Measurements from ENCODE around the gene TEAD2.
A peak's percentile ranks its signal among the peaks of the same experiment; 100 is the strongest.
"Not testable (repeated sequence)": the region's sequence is repeated elsewhere in the genome, so short reads cannot be mapped to it uniquely, and the experiment has no call there.

Gene TEAD2

DNA sequence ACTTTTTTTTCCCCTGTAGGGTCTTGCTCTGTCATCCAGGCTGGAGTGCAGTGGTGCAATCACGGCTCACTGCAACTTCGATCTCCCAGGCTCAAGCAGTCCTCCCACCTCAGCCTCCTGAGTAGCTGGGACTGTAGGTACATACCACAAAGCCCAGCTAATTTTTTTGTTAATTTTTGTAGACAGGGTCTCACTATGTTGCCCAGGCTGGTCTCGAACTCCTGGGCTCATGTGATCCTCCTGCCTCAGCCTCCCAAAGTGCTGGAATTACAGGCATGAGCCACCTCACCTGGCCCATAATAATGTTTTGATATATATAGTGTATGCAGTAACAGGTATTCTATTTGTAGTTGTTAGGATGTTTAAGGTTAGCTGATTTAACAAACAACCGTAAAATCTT lies 31.0 kb downstream of the TEAD2 start:
- not testable (repeated sequence) for DNase-seq

DNA sequence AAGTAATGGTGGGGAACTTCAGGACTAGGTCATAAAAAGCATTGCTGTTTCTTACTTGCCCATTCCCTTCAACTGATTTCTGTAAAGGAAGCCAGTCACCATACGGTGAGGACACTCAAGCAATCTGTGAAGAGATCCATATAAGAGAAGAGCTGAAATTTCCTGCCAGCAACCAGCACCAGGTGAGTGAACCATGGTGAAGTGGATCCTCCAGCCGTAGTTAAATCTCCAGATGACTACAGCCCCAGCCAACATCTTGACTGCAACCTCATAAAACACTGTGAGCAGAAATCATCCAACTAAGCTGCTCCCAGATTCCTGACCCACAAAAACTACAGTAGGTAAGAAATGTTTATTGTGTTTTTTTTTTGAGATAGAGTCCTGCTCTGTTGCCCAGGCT lies 33.5 kb downstream of the TEAD2 start:
- DNase-seq: no peak

DNA sequence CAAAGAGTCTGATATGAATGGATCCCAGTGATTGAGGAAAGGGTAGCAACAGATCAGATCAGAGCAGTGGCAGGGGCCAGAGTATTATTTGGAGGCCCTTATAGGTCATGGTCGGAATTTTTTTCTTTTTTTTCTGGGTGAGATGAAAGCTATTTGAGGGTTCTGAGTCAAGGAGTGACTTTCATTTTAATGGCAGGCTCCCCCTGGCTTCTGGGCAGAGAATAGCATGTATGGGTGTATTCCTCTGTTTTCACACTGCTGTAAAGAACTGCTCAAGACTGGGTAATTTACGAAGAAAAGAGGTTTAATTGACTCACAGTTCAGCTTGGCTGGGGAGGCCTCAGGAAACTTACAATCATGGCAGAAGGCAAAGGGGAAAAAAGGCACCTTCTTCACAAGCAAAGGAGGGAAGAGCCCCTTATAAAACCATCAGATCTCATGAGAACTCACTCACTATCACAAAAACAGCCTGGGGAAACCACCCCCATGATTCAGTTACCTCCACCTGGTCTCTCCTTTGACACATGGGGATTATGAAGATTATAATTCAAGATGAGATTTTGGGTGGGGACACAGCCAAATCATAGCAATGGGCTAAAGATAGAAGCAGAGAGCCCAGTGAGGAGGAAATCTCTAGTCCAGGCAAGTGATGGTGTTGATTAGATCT lies 34.2 kb downstream of the TEAD2 start:
- peak; percentile 7 for DNase-seq

DNA sequence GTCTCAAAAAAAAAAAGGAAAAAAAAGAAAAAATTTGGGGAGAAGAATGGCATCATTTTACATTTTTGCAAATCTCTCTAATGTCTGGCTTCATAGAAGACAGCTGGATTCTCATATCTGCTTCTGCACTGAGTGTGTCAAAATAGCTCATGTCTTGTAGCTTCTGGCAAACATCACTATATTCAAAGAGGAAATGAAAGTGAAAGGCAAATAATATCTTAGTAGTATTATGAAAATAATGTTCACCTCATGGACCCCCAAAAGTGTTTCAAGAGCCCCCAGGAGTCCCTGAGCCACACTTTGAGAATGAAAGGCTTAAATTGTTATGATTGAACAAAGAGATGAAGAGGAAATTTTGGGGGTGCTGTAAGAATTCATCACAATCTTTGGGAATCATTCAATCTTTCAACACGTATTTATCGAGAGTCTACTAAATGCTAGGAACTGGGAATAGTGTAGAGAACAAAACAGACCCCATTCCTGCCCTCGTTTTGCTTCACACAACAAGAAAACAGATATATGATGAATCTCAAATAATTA lies 36.0 kb downstream of the TEAD2 start:
- no peak for DNase-seq

DNA sequence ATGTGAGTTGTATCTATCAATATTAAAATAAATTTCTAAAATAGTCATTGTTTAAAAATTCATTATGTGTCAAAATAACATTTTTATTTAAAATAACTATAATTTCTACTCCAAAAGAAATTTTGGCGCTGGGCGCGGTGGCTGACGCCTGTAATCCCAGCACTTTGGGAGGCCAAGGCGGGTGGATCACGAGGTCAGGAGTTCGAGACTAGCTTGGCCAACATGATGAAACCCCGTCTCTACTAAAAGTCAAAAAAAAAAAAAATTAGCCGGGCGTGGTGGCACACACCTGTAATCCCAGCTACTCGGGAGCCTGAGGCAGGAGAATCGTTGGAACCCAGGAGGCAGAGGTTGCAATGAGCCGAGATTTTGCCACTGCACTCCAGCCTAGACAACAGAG lies 36.5 kb downstream of the TEAD2 start:
- not testable (repeated sequence) for DNase-seq

DNA sequence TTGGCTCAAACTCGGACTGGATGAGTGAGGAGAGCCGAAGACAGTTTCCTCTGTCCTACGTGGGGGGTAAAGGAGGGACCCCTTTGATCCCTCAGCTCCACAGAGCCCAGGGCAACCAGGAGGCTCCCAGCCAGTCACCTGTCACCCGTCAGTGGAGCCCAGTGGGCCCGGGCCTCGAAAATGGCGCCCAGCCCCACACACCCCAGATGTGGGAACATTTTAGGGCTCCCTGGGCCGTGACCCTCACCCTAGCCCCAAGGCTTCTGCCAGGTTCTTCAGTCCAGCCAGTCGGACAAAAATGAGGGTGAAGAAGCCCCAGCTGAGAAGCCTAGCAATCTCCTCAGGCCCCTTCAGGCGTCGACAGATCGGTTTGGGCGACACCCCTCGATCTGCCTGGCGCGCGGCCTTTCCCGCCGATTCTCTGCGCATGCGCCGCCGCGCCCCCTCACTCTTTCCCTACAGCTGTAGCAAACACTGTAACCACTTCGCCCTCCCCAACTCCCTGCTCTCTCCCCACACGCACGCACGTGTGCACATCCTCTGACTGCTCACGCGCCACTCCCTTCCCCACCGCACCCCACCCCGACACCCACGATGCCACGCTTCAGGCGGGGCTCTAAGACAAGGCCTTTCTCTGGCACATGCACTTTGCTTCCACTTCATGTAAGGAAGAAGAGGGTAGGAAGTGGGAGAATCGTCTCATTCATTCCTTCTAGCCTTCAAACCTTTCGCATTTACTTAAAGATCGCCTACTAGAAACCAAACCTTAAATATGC lies 37.2 kb downstream of the TEAD2 start, which contains the start of gene SLC6A16:
SLC6A16 (minus strand) TSS at position 391 of the 776 bp plus-strand sequence. CDS start 13,844 bp downstream, outside the sequence.
- no peak for DNase-seq

DNA sequence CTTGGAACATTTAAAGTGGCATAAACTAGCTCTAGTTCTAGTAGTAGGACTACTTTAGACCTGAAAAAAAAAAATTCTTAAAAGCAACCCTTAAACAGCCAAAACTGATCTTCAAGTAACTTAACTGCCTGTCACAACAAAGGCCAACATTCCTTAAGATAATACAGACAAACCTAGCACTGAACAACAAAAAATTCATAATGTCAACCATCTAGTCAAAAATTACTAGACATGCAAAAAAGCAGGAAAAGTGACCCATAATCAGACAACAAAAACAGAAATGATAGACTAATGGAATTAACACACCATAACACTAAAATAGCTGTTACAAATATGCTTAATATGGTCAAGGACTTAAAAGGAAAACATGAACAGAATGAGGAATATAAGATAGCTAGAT lies 43.9 kb downstream of the TEAD2 start:
- no peak for DNase-seq

DNA sequence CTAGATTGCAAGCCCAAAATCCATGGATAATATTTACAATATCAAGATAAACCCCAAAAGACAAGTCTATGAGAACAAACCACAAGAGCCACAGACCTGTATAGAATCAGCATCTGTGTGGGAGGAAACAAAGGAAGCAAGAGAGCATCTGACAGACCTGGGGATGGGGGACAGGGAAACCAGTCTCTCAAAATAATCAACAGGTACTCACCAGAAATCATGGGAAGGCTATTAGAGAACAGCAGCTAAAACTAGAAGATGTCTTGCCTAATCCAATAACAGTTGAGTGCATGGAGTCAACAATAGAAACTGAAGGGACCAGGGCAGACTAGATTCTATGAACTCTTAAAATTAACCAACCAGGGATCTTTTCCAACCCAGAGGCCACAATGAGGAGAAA lies 45.9 kb downstream of the TEAD2 start:
- DNase-seq: no peak

DNA sequence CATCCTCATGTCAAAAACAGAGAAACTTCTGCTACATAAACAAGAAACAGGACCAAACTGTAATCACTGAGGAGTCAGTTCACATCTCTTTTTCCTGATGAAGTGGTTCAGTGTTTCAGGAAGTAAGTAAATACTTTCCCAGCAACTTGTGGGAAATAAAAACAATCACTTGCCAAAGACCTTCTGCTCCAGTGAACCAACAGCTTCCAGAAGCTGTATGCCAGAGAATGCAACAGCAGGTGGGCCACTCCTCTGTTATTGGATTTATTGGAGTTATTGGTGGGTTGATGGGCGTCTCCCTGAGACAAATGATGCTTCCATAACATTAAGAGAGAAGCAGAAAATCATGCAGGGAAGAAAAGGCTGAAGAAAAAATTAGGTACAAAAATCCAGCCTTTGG lies 47.1 kb downstream of the TEAD2 start:
- DNase-seq: no peak

DNA sequence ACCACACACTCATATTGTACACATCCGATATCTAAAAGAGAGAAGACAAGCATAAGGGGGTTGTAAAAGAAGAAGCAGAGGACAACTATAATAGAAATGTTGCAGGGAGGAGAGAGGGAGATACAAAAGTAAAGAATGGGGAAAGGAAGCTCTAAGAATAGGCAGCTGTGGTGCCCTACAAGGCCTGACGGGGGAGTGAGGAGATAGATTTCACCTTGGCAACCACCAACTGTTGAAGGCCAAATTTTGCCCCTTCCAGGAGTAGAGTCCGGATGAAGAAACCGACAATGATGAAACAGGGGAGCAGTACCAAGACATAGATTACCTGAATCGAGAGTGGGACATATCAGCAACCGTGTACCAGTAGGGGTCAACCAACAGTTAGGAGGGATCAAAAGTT lies 53.1 kb downstream of the TEAD2 start:
- no peak for DNase-seq

DNA sequence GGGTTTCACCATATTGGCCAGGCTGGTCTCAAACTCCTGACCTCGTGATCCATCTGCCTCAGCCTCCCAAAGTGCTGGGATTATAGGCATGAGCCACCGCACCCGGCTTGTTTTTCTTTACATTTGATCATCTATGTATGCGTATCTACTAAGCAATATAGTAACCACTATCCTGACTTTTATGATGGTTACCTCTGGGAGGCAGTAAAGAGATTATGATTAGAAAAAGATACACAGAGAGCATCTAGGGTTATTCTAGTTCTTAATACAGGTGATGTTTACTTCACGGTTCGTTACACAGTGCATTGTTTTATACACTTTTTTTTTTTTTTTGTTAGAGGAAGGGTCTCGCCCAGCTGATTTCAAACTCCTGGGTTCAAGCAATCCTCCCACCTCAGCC lies 55.5 kb downstream of the TEAD2 start:
- not testable (repeated sequence) for DNase-seq

DNA sequence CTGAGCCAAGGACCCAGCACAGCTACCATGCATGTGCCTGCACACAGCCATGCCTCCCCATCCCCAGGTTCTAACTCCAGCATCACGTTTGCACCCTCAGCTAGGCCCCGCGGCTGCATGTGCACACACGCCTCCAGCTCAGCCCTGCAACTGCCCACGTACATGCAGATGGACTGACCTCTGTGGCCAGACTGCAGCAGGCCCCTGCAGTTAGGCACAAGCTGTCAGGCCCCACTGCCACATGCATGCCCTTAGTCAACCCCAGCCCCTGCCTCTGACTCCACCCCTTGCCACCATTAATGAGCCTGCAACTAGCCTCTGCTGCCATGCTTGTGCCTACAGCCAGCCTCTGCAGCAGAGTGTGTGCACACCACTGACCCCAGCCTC lies 60.4 kb downstream of the TEAD2 start:
- DNase-seq: no peak

DNA sequence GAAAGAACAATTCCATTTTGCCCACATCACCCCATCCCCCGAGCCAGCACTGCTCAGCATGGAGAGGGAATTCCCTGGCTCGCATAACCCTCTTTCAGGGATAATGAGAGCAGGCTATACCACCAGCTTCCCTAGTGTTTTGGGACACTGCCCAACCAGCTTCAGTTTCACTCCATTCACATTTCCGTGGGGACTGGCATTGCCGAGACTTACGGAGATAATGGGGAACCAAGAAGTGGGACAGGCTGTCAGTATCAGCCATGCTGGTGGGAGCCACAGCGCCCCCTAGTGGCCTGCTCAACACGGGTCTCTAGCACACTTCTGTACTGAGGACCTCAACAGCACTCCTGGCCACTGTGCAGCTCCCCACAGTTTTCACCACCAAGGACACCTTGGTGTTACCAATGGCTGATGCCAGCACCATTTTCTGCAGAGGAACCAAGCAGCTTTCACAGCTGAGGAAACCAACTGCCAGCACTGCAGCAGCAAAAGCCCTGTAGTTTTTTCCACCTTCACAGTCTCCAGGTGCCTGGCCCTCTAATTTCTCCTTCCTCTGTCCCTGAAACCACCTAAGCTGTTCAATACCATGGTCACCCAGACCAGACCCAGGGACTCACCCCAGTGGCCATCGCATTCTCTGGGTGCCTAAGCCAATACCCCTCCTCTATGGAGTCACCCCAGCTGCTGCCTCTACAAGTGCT lies 60.9 kb downstream of the TEAD2 start:
- DNase-seq: peak; percentile 39

DNA sequence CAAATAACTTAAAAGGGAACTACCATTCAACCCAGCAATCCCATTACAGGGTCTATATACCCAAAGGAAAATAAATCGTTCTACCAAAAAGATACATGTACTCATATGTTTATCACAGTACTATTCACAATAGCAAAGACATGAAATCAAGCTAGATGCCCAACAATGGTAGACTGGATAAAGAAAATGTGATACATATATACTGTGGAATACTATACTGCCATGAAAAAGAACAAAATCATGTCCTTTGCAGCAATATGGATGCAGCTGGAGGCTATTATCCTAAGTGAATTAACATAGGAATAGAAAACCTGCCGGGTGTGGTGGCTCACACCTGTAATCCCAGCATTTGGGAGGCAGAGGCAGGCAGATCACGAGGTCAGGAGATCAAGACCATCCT lies 63.6 kb downstream of the TEAD2 start:
- not testable (repeated sequence) for DNase-seq

DNA sequence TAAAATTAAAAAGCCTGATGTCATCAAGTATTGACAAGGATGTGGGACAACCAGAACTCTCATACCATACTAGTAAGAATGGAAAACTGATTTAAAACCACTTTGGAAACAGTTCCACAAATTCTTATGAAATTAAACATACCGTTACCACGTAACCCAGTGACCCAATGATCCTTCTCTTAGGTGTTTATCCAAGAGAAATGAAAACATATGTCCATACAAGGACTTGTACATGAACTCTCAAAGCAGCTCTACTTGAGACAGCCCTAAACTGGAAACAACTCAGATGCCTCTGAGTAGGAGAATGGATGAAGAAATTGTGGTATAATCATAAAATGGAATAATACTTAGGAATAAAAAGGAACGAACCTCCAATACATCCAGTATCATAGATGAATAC lies 64.8 kb downstream of the TEAD2 start:
- no peak for DNase-seq

DNA sequence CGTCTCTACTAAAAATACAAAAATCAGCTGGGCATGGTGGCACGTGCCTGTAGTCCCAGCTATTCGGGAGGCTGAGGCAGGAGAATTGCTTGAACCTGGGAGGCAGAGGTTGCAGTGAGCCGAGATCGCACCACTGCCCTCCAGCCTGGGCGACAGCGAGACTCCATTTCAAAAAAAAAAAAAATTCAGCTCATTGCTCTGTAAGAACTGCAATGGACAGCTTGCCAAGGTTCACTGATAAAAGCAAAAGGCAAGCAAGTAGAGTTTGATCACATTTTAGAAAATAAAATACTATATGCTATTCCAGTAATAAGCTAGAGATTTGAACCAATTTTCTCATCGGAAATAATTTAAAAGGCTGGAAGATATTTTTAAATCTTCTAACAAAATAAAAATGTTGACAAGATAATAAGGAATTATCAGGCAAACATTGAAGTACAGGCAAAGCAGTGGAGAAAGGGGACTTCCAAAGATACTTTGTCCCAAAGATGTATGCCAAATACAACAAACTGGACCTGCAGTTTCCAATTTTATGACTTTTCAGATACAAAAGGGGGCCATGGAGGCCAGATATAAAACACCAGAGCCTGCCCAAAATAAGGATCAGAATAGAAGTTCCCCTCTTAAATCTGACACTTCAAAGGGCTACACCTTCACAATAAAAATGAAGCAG lies 66.9 kb downstream of the TEAD2 start:
- DNase-seq: no peak

DNA sequence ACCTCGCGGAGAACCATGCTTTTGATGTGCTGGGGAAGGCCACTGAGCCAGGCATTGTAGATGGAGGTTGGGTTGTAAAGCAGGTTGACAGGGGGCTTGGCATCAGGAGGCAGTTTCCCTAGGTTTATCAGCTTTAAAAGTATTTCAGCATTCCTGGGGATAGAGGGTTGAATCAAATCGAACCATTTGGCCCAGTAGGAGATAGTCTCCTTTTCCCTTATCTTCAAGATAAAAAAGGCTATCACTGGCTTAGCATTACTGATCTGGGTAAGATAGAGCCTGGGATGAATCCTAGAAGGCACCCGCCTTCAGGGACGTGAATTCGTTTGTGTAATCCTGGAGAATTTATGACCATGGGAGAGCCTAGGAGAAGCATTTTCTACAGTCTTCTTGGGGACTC lies 67.8 kb downstream of the TEAD2 start:
- DNase-seq: no peak
